Osteocyte (in vitro differentiated cells): ENCODE results near the gene C11orf86. TPM values are rescaled to one million over a fixed set of nuclear protein-coding genes. Genes with fewer than 3 reads are reported as not detected.

ENCODE experiments used
- DNase-seq: peaks from one replicate; pipeline ENCODE4 v3.0.0; 2021; ENCODE audit warnings: mixed read lengths; ENCODE audit not compliant: unreplicated experiment; ENCODE audit errors: extremely low spot score
- H3K27ac Mint-ChIP-seq: one replicate; pipeline ENCODE4 v1.8.0; 2021; ENCODE audit warnings: mild to moderate bottlenecking, mixed read lengths; ENCODE audit not compliant: unreplicated experiment
- H3K27me3 Mint-ChIP-seq: one replicate; pipeline ENCODE4 v1.8.0; 2021; ENCODE audit warnings: mixed read lengths; ENCODE audit not compliant: unreplicated experiment
- H3K36me3 Mint-ChIP-seq: one replicate; pipeline ENCODE4 v1.8.0; 2021; ENCODE audit warnings: mixed read lengths; ENCODE audit not compliant: unreplicated experiment
- H3K4me1 Mint-ChIP-seq: one replicate; pipeline ENCODE4 v1.8.0; 2021; ENCODE audit warnings: mixed read lengths; ENCODE audit not compliant: unreplicated experiment
- H3K4me3 Mint-ChIP-seq: one replicate; pipeline ENCODE4 v1.8.0; 2021; ENCODE audit warnings: mild to moderate bottlenecking, moderate library complexity, mixed read lengths; ENCODE audit not compliant: unreplicated experiment
- H3K9me3 Mint-ChIP-seq: one replicate; pipeline ENCODE4 v1.8.0; 2021; ENCODE audit warnings: mixed read lengths; ENCODE audit not compliant: unreplicated experiment
- total RNA-seq: library from RNA; stranded (reverse); gene quantifications from 2 replicates; pipeline ENCODE4 v1.2.1, GENCODE V29; 2021
- TF ChIP-seq, protein P1 (sequence below): fragments of 200-600 bp; sonication (generic); IDR thresholded peaks from 2 replicates; pipeline ENCODE4 v1.5.0; 2021; ENCODE audit warnings: antibody characterized with exemption, mild to moderate bottlenecking, moderate library complexity

The C11orf86 gene
- total RNA-seq, 1 donor from 2014 or later = not detected

DNA sequence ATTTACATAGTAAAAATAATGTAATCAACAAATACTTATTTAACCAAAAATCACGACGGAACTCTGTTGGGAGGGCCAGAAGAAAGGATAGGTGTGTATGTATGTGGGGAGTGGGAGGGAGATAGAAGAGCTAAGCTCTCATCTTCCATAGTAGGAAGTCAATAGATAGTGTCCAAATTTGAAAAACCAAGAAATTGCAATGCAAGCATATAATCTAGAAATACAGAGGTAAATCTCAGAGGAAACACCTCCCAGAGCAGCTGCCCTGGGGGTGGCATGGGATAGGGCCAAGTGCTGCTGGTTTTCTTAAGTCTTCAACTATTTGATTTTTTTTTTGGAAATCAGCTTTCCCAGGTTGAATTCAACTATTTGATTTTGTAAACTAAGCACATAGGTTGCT is 16.9 kb downstream of the C11orf86 start:
- DNase-seq = no peak
- H3K9me3 Mint-ChIP-seq = no peaks in the 10 kb centered on the region
- TF ChIP-seq, protein P1, sequence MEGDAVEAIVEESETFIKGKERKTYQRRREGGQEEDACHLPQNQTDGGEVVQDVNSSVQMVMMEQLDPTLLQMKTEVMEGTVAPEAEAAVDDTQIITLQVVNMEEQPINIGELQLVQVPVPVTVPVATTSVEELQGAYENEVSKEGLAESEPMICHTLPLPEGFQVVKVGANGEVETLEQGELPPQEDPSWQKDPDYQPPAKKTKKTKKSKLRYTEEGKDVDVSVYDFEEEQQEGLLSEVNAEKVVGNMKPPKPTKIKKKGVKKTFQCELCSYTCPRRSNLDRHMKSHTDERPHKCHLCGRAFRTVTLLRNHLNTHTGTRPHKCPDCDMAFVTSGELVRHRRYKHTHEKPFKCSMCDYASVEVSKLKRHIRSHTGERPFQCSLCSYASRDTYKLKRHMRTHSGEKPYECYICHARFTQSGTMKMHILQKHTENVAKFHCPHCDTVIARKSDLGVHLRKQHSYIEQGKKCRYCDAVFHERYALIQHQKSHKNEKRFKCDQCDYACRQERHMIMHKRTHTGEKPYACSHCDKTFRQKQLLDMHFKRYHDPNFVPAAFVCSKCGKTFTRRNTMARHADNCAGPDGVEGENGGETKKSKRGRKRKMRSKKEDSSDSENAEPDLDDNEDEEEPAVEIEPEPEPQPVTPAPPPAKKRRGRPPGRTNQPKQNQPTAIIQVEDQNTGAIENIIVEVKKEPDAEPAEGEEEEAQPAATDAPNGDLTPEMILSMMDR = no peak
- no peak overlapping the region for H3K27ac Mint-ChIP-seq
- peaks cover 16% of the 10 kb centered on the region for H3K4me1 Mint-ChIP-seq
- no peak overlapping the region for H3K4me3 Mint-ChIP-seq
- no peaks in the 10 kb centered on the region for H3K36me3 Mint-ChIP-seq
- H3K27me3 Mint-ChIP-seq = peaks cover 3% of the 10 kb centered on the region

DNA sequence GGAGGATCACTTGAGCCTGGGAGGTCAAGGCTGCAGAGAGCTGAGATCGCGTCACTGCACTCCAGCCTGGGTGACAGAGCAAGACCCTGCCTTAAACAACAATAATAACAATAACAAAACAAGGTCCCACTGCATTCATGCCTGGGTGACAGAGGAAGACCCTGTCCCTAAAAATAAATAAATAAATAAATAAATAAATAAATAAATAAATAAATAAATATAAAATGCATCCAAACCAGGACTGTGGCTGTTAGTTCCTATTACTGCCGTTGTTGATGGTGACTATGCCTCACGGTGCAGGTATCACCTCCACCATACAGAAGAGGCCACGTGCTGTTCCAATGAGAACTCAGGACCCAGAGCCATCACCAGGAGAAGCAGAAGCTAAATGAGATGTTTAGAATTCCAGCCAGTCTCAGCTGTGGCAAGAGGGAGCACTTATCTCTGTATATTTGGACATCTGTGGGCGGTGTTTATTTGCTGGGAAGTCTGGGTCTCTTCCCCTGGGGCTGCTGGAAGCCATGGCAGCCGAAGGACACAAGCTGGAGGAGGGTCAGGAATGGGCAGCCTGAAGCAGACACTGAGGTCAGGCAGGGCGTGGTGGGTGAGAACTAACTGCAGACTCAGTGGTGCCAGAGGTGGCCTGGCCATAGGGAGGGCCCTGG is 21.6 kb downstream of the C11orf86 start:
- no peak for DNase-seq
- H3K27me3 Mint-ChIP-seq = peaks cover 3% of the 10 kb centered on the region
- H3K27ac Mint-ChIP-seq = peak overlapping the region; percentile 66
- no peaks in the 10 kb centered on the region for H3K36me3 Mint-ChIP-seq
- no peaks in the 10 kb centered on the region for H3K9me3 Mint-ChIP-seq
- H3K4me1 Mint-ChIP-seq = peaks cover 13% of the 10 kb centered on the region
- TF ChIP-seq, protein P1 = no peak
- no peak overlapping the region for H3K4me3 Mint-ChIP-seq

DNA sequence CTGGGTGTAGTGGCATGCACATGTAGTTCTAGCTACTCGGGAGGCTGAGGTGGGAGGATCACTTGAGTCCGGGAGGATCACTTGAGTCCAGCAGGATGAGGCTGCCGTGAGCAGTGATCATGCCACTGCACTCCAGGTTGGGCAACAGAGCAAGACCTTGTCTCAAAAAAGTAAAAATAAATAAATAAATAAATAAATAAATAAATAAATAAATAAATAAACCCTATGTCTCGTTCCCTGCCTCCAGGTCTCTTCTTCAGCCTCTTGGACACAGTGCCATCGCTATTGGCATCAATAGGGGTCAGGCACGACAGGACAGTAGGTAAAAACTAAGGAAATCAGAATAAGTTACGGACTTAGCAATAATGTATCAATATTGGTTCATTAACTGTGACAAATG is 24.5 kb downstream of the C11orf86 start:
- no peak overlapping the region for H3K4me3 Mint-ChIP-seq

DNA sequence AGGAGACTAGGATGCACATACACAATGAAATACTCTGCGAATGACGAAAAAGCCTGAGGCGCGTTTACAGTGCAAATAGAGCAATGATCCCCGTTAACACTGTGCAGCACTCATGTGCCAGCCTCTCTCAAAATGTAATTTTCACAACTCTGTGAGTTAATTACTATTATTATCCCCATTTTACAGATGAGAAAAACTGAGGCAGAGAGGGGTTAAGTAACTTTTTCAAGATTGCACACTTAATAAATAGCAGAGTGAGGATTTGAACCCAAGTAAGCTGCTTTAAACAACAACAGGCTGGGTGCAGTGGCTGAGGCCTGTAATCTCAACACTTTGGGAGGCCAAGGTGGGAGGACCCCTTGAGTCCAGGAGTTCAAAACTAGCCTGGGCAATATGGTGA is 26.2 kb downstream of the C11orf86 start:
- H3K4me1 Mint-ChIP-seq = peaks cover 13% of the 10 kb centered on the region
- H3K27me3 Mint-ChIP-seq = no peaks in the 10 kb centered on the region
- no peaks in the 10 kb centered on the region for H3K9me3 Mint-ChIP-seq
- H3K4me3 Mint-ChIP-seq = no peak overlapping the region
- H3K27ac Mint-ChIP-seq = no peak overlapping the region
- TF ChIP-seq, protein P1 = no peak
- DNase-seq = no peak
- H3K36me3 Mint-ChIP-seq = no peaks in the 10 kb centered on the region

More for the DNA sequence above, 24.5 kb downstream of the C11orf86 start:
- no peaks in the 10 kb centered on the region for H3K9me3 Mint-ChIP-seq
- H3K27me3 Mint-ChIP-seq = no peaks in the 10 kb centered on the region
- H3K36me3 Mint-ChIP-seq = no peaks in the 10 kb centered on the region
- no peak overlapping the region for H3K27ac Mint-ChIP-seq
- TF ChIP-seq, protein P1 = no peak
- no peak for DNase-seq
- H3K4me1 Mint-ChIP-seq = peaks cover 17% of the 10 kb centered on the region

DNA sequence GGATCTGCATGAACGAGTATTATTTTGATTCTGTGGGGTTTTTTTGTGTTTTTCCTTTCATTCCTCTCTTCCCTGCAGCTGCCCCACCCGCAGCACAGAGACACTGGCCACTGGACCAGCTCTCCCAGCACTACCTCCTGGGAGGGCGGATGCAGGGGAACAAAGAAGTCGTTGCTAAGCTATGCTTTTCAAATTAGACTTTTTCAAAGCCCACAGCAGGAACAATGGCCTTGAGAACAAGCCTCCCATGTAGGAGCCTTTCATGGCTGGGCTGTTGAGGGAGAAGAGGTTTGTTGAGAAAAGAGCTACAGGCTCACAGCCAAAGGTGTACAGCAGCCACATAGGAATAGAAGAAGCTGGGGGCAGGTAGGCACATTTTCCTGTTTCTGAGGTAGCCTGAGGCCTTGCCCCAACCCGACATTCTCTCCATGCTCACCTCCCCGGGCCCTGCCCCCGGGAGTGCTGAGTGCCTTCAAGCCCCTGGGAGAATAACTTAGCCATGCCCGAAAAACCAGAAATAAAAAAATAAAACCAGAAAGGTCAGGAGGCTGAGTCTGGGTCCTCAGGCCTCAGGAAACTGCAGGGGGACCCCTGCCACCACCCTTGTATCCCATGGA is 27.3 kb downstream of the C11orf86 start:
- TF ChIP-seq, protein P1 = no peak
- H3K4me1 Mint-ChIP-seq = peaks cover 5% of the 10 kb centered on the region
- no peaks in the 10 kb centered on the region for H3K27me3 Mint-ChIP-seq
- no peaks in the 10 kb centered on the region for H3K9me3 Mint-ChIP-seq
- H3K36me3 Mint-ChIP-seq = no peaks in the 10 kb centered on the region
- no peak for DNase-seq
- no peak overlapping the region for H3K27ac Mint-ChIP-seq
- no peak overlapping the region for H3K4me3 Mint-ChIP-seq
